Left renal cortex interstitium (tissue), 4 donors: Measurements from ENCODE around the gene RERE. TPM values are rescaled to one million over a fixed set of nuclear protein-coding genes. Genes with fewer than 3 reads are reported as not detected.
"Not testable (repeated sequence)": the region's sequence is repeated elsewhere in the genome, so short reads cannot be mapped to it uniquely, and the experiment has no call there.

Experiments used
- DNase-seq, 4 donors: peaks; one replicate each; pipeline ENCODE4 v3.0.0-alpha.2; 2013; ENCODE audit warnings: low read depth in 4 of 4, low spot score in 2 of 4, missing footprints in 1 of 4
- polyA plus RNA-seq, 4 donors: library from polyadenylated mRNA; unstranded; fragments of 120-200 nt; gene quantifications; one replicate each; pipeline ENCODE4 v1.2.1, GENCODE V29; 2013; ENCODE audit not compliant: insufficient read length in 4 of 4

Gene RERE
- polyA plus RNA-seq, 4 donors: 118 to 175 (median 139) TPM

GRCh38 chr1:8623651-8624192 is 193.7 kb downstream of the RERE start:
- not testable (repeated sequence) for DNase-seq

- not testable (repeated sequence) for DNase-seq
Measured at GRCh38 chr1:8621785-8622348, 195.6 kb downstream of the RERE start.

GRCh38 chr1:8621034-8621582 is 196.3 kb downstream of the RERE start:
- DNase-seq: not testable (repeated sequence)

- DNase-seq: not testable (repeated sequence)
Measured at GRCh38 chr1:8619917-8620502, 197.4 kb downstream of the RERE start.

GRCh38 chr1:8619419-8619818 is 198.0 kb downstream of the RERE start:
- DNase-seq: not testable (repeated sequence)

GRCh38 chr1:8616791-8617190 is 200.6 kb downstream of the RERE start:
- not testable (repeated sequence) for DNase-seq

GRCh38 chr1:8611634-8612515 is 205.6 kb downstream of the RERE start:
- not testable (repeated sequence) for DNase-seq

- DNase-seq: no peak
Measured at GRCh38 chr1:8607906-8608305, 209.5 kb downstream of the RERE start.

- no peak for DNase-seq
Measured at GRCh38 chr1:8604041-8604945, 213.1 kb downstream of the RERE start.

- DNase-seq: no peak
Measured at GRCh38 chr1:8603220-8603616, 214.2 kb downstream of the RERE start.

GRCh38 chr1:8602471-8603219 is 214.8 kb downstream of the RERE start:
- DNase-seq: no peak

- no peak for DNase-seq
Measured at GRCh38 chr1:8600336-8600735, 217.1 kb downstream of the RERE start.

- DNase-seq: no peak
Measured at GRCh38 chr1:8599646-8600212, 217.7 kb downstream of the RERE start.

GRCh38 chr1:8598783-8599182 is 218.7 kb downstream of the RERE start:
- DNase-seq: no peak

GRCh38 chr1:8598060-8598724 is 219.2 kb downstream of the RERE start:
- peak in 2 of 4 donors; percentile 11 to 56 for DNase-seq

GRCh38 chr1:8597455-8597854 is 220.0 kb downstream of the RERE start:
- no peak for DNase-seq

GRCh38 chr1:8595941-8596340 is 221.5 kb downstream of the RERE start:
- DNase-seq: no peak

GRCh38 chr1:8595332-8595731 is 222.1 kb downstream of the RERE start:
- no peak for DNase-seq
